GM23248 (cell line): Measurements from ENCODE around the gene FBXW11.

ENCODE experiments used
- EZH2 ChIP-seq: fragments of 200-600 bp; sonication (generic); IDR thresholded peaks from 2 replicates; pipeline ENCODE4 v1.6.1; 2018; ENCODE audit warnings: antibody characterized with exemption, mild to moderate bottlenecking; ENCODE audit not compliant: insufficient read depth, poor library complexity, severe bottlenecking
- EZH2phosphoT487 ChIP-seq: fragments of 200-600 bp; sonication (generic); IDR thresholded peaks from 2 replicates; pipeline ENCODE4 v1.6.1; 2018; ENCODE audit warnings: antibody characterized with exemption, moderate library complexity, mild to moderate bottlenecking, low read depth; ENCODE audit not compliant: insufficient read depth

- TF ChIP-seq EZH2 (no peak), EZH2phosphoT487 (no peak)
Measured at GRCh38 chr5:171968531-171968930, 37.9 kb downstream of the FBXW11 start.
